Endothelial cell of umbilical vein (primary cell): ENCODE measurements around the gene ID1.

Experiments used
- CTCF ChIP-seq, 2 donors: IDR thresholded peaks; 1 replicate in 1 of 2; 2 replicates in 1 of 2; pipeline ENCODE4 v1.5.1; 2011; ENCODE audit warnings: low read length in 2 of 2, mild to moderate bottlenecking in 2 of 2, moderate library complexity in 2 of 2, control low read depth in 1 of 2, inconsistent platforms in 1 of 2, low read depth in 1 of 2; ENCODE audit not compliant: insufficient read depth in 1 of 2; ENCODE audit errors: extremely low read depth in 1 of 2
- POLR2AphosphoS5 ChIP-seq: IDR thresholded peaks from 2 replicates; pipeline ENCODE4 v1.6.1; 2012; ENCODE audit warnings: low read depth, mild to moderate bottlenecking, control low read depth, low read length, moderate library complexity; ENCODE audit not compliant: insufficient read depth

- TF ChIP-seq POLR2AphosphoS5: no peak
- TF ChIP-seq CTCF (IDR thresholded peaks at IDR 0.05; ENCODE audit: extremely low read depth in 1 of 2, insufficient read depth in 1 of 2, low read depth in 1 of 2, low read length in 2 of 2): no peak
Measured at GRCh38 chr20:31615416-31615815, 10.3 kb downstream of the ID1 start.
